AG10803 (cell line): ENCODE data around the gene KIZ.

Source experiments
- DNase-seq: peaks from one replicate; pipeline ENCODE4 v3.0.0; 2010; ENCODE audit warnings: low read depth
- H3K4me3 ChIP-seq: 2 replicates; pipeline ENCODE4 v1.5.1; 2011; ENCODE audit warnings: mild to moderate bottlenecking, low read length, control low read depth
- CTCF ChIP-seq: conservative IDR thresholded peaks from 2 replicates; pipeline ENCODE4 v1.5.1; 2011; ENCODE audit warnings: mild to moderate bottlenecking, low read length, control low read depth, inconsistent platforms

Gene KIZ

GRCh38 chr20:21149344-21149743 lies 23.5 kb downstream of the KIZ start:
- H3K4me3 ChIP-seq: no peak overlapping the region
- no peak for DNase-seq
- TF ChIP-seq CTCF: no peak

GRCh38 chr20:21151791-21152190 lies 25.9 kb downstream of the KIZ start:
- TF ChIP-seq CTCF: no peak

GRCh38 chr20:21154692-21155091 lies 28.8 kb downstream of the KIZ start:
- H3K4me3 ChIP-seq: no peak overlapping the region
- DNase-seq: no peak
- TF ChIP-seq CTCF: no peak

More at GRCh38 chr20:21151791-21152190, 25.9 kb downstream of the KIZ start:
- no peak overlapping the region for H3K4me3 ChIP-seq
- DNase-seq: peak; percentile 39

GRCh38 chr20:21155268-21155667 lies 29.4 kb downstream of the KIZ start:
- DNase-seq: no peak
- no peak overlapping the region for H3K4me3 ChIP-seq
- no peak for TF ChIP-seq CTCF

- no peak for TF ChIP-seq CTCF
- DNase-seq: peak; percentile 77
- H3K4me3 ChIP-seq: no peak overlapping the region
Measured at GRCh38 chr20:21156266-21156665, 30.4 kb downstream of the KIZ start.

GRCh38 chr20:21157006-21157405 lies 31.1 kb downstream of the KIZ start:
- no peak overlapping the region for H3K4me3 ChIP-seq
- TF ChIP-seq CTCF: no peak
- DNase-seq: no peak

- no peak overlapping the region for H3K4me3 ChIP-seq
- TF ChIP-seq CTCF: no peak
- DNase-seq: no peak
Measured at GRCh38 chr20:21159658-21160380, 33.9 kb downstream of the KIZ start.
